GM20431 (cell line): ENCODE results near the gene SPATA25.

Experiments used
- in situ Hi-C: fragments of 300-500 bp; cut with MseI, MboI; formaldehyde crosslinking; loops from one replicate; pipeline ENCODE4 v1.15.0; 2020; ENCODE audit warnings: low sequenced_read_pairs; ENCODE audit not compliant: unreplicated experiment

Gene SPATA25

GRCh38 chr20:45873409-45874103 lies 13.9 kb downstream of the SPATA25 start:
- in situ Hi-C loops = no loop called here

DNA sequence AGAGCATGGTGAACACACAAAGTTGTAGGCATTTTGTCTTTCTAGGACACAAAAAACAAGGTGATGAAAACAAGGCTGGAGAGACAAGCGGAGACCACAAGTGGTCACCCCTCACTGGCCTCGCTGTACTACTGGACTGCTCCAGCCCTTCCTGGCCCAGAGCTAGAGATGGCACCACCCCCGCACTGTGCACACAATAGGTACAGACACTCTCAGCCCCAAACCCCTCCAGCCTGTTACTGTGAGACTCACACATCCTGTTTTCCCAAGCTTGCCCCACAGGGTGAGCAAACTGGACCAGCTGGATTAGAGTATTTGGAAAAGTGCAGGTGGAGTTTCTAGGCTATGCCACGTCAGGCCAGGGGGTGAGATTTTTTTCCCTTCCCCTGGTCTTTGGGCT lies 14.8 kb downstream of the SPATA25 start:
- in situ Hi-C loops = no loop called here

DNA sequence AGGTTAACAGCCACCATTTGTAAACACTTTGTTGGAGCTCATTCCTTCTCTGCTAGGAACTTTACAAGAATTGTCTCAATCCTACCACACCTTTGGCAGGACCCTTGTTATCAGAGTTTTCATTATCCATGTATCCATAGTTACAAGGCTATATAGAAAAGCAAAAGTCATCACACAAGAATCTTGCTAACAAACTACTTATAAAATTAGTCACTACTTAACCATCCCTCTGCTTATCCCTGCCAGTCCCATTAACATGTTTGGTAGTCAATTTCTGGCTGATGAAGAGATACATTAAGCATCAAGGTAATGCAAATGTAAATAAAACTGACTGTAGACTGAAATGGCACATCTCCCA lies 19.6 kb downstream of the SPATA25 start:
- in situ Hi-C loops = no loop called here

DNA sequence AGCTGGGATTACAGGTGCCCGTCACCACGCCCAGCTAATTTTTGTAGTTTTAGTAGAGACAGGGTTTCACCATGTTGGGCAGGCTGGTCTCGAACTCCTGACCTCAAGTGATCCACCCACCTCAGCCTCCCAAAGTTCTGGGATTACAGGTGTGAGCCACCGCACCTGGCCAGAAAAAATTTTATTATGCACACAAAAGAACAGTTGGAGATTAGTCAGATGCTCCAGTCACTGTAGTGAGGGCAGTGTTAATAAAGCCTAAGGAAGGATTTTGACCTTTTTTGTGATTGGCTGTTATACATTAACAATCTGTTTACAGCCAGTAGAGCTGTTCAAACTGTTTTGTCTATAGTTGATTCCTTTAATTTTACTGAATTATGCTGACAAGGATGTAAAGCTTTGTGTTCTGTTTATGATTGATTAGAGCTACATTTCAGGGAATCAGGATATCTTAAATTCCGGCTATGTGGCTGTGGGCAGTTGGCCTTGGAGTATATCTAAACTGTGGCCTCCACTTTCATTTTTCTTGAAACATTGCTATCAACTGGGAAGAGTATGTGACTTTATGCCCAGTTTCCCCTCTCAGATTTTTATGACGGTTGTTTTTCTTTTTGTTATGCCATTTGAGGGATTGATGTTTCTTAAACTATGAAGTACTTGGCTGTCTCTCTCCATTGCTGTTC lies 20.1 kb downstream of the SPATA25 start:
- in situ Hi-C loops = no loop called here

DNA sequence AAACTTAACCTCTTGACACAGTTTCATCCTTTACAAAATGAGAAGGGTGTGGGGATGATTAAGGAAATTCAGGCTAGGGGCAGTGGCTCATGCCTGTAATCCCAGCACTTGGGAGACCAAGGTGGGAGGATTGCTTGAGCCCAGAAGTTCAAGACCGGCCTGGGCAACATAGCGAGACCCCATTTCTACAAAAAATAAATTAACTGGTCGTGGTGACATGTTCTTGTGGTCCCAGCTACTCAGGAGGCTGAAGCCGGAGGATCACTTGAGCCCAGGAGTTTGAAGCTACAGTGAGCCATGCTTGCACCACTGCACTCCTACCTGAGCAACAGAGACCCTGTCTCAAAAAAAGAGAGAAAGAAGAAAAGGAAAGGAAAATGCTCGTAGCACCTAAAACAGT lies 21.0 kb downstream of the SPATA25 start:
- in situ Hi-C loops = no loop called here

DNA sequence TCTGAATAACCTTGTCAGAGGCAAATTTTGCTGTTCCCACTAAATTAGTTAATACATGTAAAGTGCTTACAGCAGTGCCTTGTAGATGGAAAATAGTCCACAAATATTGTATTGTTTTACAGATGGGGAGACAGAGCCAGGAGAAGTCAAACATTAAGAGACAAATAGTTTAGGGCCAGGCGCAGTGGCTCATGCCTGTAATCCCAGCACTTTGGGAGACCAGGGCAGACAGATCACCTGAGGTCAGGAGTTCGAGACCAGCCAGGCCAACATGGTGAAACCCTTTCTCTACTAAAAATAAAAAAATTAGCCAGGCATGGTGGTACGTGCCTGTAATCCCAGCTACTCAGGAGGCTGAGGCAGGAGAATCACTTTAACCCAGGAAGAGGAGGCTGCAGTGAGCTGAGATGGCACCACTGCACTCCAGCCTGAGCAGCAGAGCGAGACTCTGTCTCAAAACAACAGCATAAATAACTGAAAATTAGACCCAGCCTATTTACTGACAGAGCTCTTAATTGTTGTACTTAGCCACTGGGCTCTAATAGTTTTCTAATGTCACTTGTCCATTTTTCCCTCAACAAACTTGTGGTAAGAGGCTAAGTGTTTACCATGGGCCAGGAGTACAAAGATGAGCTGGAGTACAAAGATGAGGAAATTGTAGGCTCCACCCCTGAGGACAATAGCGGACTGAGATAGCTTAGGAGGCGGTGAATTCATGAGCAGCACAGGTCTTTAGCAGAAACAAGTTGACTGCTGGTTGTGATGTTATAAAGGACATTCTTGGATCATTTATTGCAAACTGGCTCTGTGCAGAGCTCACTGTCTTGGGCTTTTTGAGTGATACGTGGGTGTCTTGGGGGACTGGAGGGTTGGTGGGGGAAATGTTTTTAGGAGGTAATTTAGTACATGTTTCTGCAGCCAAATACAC lies 23.6 kb downstream of the SPATA25 start:
- in situ Hi-C loops = no loop called here

GRCh38 chr20:45861221-45862075 lies 26.0 kb downstream of the SPATA25 start:
- in situ Hi-C loops = no loop called here

DNA sequence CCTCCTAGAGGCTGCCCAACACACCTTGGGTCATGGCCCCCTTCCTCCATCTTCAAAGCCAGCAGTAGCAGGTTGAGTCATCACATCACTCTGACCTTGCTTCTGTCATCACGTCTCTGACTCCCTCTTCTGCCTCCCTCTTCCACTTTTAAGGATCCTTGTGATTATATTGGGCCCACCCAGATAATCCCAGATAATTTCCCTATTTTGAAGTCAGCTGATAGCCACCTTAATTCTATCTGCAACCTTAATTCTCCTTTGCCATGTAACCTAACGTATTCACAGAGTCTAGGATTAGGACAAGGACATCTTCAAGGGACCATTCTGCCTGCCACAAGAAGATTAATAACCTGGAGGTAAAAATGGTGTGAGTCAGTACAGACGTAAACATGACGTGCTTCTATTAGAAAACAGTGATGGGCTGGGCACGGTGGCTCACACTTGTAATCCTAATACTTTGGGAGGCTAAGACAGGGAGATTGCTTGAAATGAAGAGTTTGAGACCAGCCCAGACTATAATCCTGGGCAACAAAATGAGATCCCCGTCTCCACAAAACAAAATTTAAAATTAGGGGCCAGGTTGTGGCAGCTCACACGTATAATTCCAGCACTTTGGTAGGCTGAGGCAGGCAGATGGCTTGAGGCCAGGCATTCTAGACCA lies 26.7 kb downstream of the SPATA25 start:
- in situ Hi-C loops = no loop called here

DNA sequence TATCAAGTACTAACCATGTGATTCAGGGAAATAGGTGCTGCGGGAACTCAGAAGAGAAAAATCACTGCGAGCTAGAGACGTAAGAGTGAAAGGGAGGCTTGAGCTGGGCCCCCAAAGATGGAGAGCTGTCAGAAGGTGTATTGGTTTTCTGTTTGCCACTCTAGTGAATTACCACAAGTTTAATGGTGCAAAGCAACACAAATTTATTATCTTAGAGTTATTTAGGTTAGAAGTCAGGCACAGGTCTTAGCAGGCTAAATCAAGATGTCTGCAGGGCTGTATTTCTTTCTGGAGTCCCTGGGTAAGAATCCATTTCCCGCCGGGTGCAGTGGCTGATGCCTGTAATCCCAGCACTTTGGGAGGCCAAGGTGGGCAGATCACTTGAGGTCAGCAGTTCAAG lies 27.5 kb downstream of the SPATA25 start:
- in situ Hi-C loops = no loop called here

DNA sequence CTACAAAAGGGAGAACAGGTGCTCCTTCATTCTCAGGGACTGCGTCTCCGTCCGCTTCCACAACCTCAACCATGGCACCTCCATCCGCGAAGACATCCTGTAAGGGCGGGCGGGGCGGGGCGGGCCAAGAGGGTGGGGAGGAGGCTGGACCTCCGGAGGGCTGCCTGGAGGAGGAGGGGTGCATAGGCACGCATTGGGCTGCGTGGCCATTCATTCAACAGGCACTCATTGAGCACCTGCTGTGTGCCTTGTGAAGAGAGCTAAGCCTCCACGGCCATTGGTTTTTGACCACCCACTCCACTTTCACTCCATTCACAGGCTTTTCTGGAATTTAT lies 29.6 kb downstream of the SPATA25 start:
- in situ Hi-C loops = no loop called here

- in situ Hi-C loops = no loop called here
Observed at GRCh38 chr20:45857114-45857881, 30.1 kb downstream of the SPATA25 start, which contains the start of the genes ACOT8 and ZSWIM3. Gene ACOT8 (minus strand): TSS chr20:45857392. CDS start chr20:45857315, 77 bp downstream. Gene ZSWIM3 (plus strand): TSS chr20:45857614. CDS start chr20:45857826, 212 bp downstream.

DNA sequence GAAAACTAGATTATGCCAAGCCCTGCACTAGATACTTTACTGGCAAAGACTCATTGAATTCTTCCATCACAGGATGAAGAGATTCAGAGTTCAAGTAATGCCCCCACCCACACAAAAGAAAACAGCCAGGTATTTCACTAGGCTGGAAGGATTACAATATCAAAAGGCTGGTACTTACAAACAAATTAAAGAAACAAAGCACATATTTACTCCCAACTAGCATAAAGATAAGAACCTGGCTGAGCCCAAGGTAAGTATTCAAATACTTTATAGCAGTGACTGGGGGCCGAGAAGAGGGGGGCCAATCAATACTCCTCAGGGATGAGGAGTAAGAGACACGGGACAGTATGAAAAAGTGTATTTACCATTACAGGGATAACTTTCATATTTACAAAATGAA lies 33.9 kb downstream of the SPATA25 start:
- in situ Hi-C loops = no loop called here

DNA sequence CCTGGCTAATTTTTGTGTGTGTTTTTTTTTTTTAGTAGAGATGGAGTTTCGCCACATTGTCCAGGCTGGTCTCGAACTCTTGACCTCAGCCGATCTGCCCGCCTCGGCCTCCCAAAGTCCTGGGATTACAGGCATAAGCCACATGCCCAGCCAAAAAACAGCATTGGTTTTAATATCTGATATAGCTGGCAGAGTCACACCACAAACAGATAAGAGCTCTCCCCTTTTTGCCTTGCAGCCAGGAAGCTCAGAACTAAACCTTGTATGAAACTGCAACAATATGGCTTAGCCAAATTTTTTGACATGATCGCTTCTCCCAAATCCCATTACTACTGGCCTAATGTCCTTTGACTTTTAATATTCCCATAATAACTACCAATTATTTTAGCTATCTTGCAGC lies 35.1 kb downstream of the SPATA25 start:
- in situ Hi-C loops = no loop called here

DNA sequence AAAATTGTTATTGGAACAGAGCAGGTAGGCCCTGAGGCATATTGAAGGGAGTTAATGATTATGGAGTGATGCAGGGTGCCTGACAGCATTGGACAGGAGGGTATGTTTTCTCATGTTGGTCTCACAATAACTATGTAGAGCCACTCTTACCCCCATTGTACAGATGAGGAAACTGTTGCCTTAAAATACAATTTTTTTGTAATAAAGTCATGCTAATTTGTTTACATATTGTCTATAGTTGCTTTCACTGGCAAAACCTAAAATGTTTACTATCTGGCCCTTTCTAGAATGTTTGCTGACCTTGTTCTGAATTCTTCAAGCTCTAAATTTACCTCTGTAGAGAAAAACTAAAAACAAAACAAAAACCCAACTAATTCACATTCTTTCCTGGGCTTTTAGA lies 35.9 kb downstream of the SPATA25 start:
- in situ Hi-C loops = no loop called here

DNA sequence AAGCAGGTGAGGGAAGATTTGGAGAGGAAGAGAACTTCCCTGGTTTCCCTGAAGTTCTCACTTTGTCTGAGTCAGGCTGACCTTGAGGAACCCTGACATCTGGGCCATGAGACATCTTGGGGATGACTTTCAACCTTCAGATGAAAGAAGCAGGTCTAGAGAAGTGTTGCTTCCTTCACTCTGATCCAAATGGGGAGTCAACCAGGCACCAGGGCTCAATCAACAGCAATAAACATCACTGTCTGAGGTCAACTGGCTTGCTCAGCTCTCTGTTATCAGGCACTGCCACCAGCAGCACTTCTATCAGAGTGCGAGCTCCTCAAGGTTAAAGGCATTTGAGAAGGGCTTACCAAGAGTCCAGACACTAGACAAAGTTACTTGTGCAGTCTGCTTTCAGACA lies 36.5 kb downstream of the SPATA25 start:
- in situ Hi-C loops = no loop called here

DNA sequence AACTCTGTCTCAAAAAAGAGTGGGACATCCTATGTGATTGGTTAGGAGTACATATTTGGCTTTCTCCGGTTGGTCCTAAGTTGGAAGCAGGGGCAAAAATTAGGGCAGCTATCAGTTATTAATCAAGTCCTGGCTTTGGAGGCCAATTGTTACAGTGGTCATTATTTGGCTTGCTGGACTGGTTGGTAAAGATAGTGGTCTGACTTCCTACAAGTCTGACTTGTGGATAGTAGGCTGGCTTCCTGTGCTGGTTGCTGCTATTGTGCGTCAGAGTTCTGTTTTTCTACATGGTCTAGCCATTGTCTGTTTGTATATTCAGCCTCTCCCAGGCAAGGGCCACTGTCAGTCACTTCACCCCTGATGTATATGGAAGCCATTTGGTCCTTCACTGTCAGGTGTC lies 37.2 kb downstream of the SPATA25 start:
- in situ Hi-C loops = no loop called here

DNA sequence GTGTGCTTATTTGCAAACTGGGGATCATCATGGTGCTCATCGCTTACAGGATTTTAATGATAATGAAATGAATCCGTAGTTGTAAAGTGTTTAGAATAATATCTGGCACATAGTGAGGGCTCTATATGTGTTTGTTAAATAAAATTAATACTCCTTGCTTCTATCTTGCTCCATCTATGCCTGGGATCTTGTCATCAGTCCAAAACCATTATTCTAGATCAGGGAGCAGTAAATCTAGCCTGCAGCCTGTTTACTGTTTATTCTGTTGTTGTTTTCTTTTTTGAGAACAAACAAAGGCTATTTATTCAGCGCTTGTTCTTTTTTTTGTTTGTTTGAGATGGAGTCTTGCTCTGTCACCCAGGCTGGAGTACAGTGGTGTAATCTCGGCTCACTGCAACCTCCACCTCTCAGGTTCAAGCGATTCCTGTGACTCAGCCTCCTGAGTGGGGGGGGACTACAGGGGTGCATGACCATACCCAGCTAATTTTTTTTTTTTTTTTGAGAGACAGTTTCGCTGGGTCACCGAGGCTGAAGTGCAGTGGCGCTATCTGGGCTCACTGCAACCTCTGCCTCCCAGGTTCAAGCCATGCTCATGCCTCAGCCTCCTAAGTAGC lies 38.3 kb downstream of the SPATA25 start:
- in situ Hi-C loops = no loop called here

GRCh38 chr20:45848421-45848820 lies 39.0 kb downstream of the SPATA25 start:
- in situ Hi-C loops = no loop called here
